NCI-H446 treated with DMSO at 0.1 percent for 48 hours (cell line): ENCODE measurements around the gene MAGI1.

ENCODE experiments used
- DNase-seq: peaks from one replicate; lab custom pipeline; 2025; lab: John Stamatoyannopoulos, UW

The MAGI1 gene

DNA sequence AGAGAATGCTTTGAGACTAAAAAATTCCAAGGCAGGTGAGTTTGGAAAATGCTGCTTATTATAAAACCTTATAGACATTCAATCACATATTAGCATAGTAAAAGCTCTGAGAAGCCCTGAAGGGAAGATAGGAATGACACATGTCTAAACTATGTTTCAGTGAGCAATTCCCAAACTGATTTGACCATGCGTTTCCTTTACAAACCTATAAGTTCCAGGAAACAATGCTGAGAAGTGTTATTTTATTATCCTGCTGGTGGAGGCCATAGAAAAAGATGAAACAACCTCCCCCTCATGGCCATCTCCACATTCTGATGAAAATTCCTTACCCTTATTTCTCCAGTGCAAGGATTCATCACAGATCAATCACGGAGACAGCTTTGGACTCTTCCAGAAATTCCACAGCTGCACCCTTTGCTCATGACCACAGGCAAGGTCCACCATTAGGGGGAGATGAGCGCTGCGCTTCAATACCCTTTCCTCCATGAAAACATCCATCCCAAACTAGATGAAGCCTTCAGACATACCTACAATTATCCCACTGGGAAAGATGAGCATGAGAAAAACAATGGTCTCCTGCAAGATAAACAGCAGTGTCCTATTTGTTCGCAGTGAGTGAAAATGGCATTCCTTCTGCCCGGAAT, 372.1 kb downstream of the MAGI1 start:
- no peak for DNase-seq

GRCh38 chr3:65665915-65666314, 372.8 kb downstream of the MAGI1 start:
- DNase-seq: no peak

DNA sequence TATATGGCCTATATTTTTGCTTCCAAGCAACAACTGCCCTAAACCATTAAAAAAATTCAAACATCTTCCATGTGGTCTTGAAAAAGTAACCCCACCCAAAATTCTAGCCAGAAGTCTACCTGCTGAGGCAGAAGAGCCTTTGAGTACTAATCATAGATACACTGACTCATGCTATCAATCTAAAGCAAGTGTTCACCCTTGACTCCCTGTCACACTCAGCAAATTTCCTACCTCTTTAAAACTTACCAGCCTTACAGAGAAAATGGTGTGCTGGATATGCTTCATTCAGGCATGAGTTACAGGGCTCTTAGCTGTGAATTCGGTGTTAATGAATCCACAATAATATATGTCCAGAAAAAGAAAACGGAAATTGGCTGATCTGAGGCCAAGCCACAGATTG, 373.8 kb downstream of the MAGI1 start:
- DNase-seq: no peak

DNA sequence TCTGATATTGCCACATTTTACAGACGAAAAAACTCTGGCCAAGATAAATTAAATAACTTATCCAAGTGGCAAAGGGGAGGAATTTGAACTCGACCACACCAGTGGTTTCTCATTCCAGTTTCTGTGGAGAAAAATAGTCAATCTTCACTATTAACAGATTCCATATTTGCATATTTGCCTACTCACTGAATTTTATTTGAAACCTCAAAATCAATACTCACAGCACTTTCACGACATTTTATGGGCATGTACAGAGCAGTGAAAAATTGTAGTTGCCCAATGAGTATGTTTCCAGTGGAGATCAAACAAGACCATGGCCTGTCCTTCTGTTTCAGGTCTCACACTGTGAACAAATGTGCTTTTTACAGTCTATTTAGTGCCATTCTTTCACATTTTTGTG, 374.3 kb downstream of the MAGI1 start:
- DNase-seq: no peak

- no peak for DNase-seq
These were observed 376.6 kb downstream of the MAGI1 start for GRCh38 chr3:65662095-65662494.

GRCh38 chr3:65660000-65660598, 378.6 kb downstream of the MAGI1 start:
- DNase-seq: no peak

DNA sequence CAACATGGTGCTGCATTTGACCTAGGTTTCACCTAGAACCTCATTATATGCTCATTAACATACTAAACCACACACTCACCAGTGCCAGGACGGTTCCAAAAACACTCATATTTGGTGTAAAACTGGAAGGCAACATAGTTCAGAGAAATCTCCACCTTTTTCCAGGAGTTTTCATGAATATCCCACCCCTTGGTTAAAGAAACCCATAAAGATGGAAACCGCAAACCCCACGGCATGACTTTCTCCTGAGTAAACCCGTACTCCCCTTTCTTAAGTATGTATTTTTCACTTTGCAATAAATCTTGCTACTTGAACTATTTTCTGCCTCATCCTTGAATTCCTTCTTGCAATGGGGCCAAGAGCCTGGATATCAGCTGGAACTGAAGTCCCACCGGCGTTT, 379.3 kb downstream of the MAGI1 start:
- no peak for DNase-seq

- no peak for DNase-seq
These were observed 380.3 kb downstream of the MAGI1 start for GRCh38 chr3:65658401-65658800.

GRCh38 chr3:65655061-65655460, 383.7 kb downstream of the MAGI1 start:
- no peak for DNase-seq

GRCh38 chr3:65653731-65654130, 385.0 kb downstream of the MAGI1 start:
- DNase-seq: no peak

GRCh38 chr3:65650247-65650646, 388.5 kb downstream of the MAGI1 start:
- no peak for DNase-seq

GRCh38 chr3:65647369-65647768, 391.3 kb downstream of the MAGI1 start:
- no peak for DNase-seq

- DNase-seq: peak; percentile 45
These were observed 395.8 kb downstream of the MAGI1 start for GRCh38 chr3:65642883-65643282.

GRCh38 chr3:65641777-65642176, 396.9 kb downstream of the MAGI1 start:
- DNase-seq: no peak

DNA sequence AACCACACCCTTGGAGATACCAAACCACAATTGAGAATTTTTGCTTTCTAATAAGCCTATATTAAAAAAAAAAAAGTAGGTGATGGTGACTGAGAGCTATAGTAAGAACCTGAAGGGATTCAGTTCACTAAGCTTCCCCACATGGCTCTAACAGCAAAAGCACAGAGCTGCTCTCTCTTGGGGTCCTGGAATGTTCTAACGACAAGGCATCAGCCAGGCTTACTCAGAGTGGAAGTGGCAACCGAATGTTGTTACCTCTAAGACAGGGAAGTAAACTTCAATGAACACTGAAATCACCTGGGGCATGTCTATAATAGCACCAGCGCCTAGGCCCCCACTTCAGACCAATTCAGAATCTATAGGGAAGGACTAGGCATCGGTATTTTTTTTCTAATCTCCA, 397.7 kb downstream of the MAGI1 start:
- no peak for DNase-seq

GRCh38 chr3:65639444-65639843, 399.3 kb downstream of the MAGI1 start:
- DNase-seq: no peak

GRCh38 chr3:65638301-65638700, 400.4 kb downstream of the MAGI1 start:
- DNase-seq: no peak

- DNase-seq: peak; percentile 64
These were observed 402.4 kb downstream of the MAGI1 start for GRCh38 chr3:65636326-65636725.

DNA sequence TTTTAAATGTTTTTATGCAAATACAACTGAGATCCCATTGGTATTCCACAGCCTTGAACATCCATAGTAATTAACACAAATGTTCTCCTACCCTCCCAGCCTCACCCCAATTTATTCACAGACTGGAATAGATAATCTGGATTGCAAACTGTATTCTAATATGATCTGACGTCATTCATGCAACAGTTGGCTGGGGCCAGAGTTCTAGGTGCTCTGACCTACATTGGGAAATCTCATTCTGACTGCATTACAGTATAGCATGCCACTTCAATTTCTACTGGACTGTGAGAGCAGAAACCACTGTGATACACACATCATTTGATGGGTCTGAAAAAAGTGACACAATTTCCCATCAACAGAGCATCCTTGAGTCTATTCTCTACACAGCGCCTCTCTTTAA, 403.1 kb downstream of the MAGI1 start:
- no peak for DNase-seq

DNA sequence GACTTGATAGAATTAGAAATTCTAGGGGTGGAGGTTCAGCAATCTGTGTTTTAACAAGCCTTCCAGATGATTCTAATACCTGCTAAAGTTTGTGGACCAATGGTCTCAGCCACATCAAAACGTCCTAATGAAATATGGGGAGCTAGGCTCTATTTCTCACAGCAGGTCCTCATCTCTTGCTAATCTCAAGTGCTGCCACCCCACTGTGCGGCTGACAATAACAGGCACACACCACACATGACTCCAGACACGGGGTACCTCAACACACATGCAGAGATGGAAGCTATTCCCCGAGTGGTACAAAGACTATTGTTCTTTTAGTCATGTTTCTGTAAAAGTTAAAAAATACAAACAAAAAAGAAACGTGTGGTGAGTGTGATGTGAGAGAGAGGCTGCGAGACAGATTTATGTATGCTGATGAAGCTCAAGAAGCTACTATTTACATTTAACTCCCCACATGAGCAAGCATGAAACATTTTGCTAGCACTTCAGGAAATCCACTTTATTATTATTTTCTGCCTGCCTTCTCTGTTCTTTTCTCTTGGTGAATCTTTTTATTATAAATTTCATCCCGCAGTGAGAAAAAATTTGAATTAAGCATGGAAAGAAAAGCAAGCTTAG, 405.6 kb downstream of the MAGI1 start:
- DNase-seq: no peak

GRCh38 chr3:65632414-65632813, 406.3 kb downstream of the MAGI1 start:
- no peak for DNase-seq

GRCh38 chr3:65628978-65629377, 409.7 kb downstream of the MAGI1 start:
- no peak for DNase-seq

GRCh38 chr3:65627062-65627461, 411.7 kb downstream of the MAGI1 start:
- no peak for DNase-seq

DNA sequence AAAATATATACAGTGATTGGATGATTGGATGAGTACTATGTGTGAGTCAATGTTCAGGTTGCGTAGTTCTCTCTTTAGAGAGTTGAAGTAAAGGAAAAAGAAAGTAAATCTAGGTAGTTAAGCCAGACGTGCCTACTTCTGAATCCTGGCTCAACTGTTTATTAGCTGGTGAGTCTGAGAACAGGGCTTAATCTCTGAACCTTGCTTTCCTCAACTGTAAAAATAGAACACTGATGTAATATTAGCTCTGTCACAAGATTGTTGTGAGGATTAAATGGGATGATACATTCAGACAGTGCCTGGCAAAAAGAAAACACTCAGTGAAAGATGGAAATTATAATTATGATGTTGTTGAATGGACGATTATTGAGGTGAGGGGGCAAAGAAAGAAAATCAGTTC, 413.4 kb downstream of the MAGI1 start:
- no peak for DNase-seq
